Gastroesophageal sphincter (tissue), 4 donors: ENCODE data around the gene KRTAP5-8. TPM values are rescaled to one million over a fixed set of nuclear protein-coding genes. Genes with fewer than 3 reads are reported as not detected.
"Not testable (repeated sequence)": the region's sequence is repeated elsewhere in the genome, so short reads cannot be mapped to it uniquely, and the experiment has no call there.

Source experiments
- ATAC-seq: fragments of 150-250 bp; one replicate; pipeline ENCODE4 v1.9.1; 2016; ENCODE audit warnings: mild to moderate bottlenecking, moderate library complexity
- H3K27ac ChIP-seq, 4 donors: fragments of 200-600 bp; sonication (generic) in 3 of 4; 1 replicate in 3 of 4; 2 replicates in 1 of 4; pipeline ENCODE4 v1.5.1; 2016 to 2019
- H3K27me3 ChIP-seq: fragments of 200-600 bp; sonication (generic); one replicate; pipeline ENCODE4 v1.5.1; 2019
- H3K36me3 ChIP-seq, 2 donors: fragments of 200-600 bp; sonication (generic); one replicate each; pipeline ENCODE4 v1.5.1; 2019; ENCODE audit warnings: control low read depth in 1 of 2
- H3K4me1 ChIP-seq, 3 donors: fragments of 200-600 bp; sonication (generic); 1 replicate in 2 of 3; 2 replicates in 1 of 3; pipeline ENCODE4 v1.5.1; 2016 to 2019; ENCODE audit warnings: control low read depth in 2 of 3
- H3K4me3 ChIP-seq, 2 donors: fragments of 200-600 bp; sonication (generic); one replicate each; pipeline ENCODE4 v1.5.1; 2019; ENCODE audit warnings: mild to moderate bottlenecking in 1 of 2, moderate library complexity in 1 of 2
- H3K9me3 ChIP-seq, 3 donors: fragments of 200-600 bp; sonication (generic); one replicate each; pipeline ENCODE4 v1.5.1; 2017 to 2019; ENCODE audit warnings: control low read depth in 2 of 3
- EP300 ChIP-seq: sonication (generic); formaldehyde crosslinking; IDR thresholded peaks from one replicate; pipeline ENCODE4 v1.6.1; 2017; ENCODE audit warnings: antibody characterized with exemption, mild to moderate bottlenecking
- POLR2A ChIP-seq, 2 donors: fragments of 450-650 bp; IDR thresholded peaks; one replicate each; pipeline ENCODE4 v1.6.1; 2017; ENCODE audit warnings: antibody characterized with exemption in 2 of 2, mild to moderate bottlenecking in 2 of 2, moderate library complexity in 1 of 2
- POLR2AphosphoS5 ChIP-seq: sonication (generic); formaldehyde crosslinking; IDR thresholded peaks from one replicate; pipeline ENCODE4 v1.6.1; 2017; ENCODE audit warnings: antibody characterized with exemption
- WGBS, 2 donors: methylation state at CpG; one replicate each; pipeline ENCODE4 v1.1.5; 2018; ENCODE audit warnings: low coverage in 1 of 2; 5-methylcytosine and 5-hydroxymethylcytosine counted together
- total RNA-seq, 4 donors: library from RNA; depleted of rRNA; stranded (reverse); fragments of >200 nt; gene quantifications; one replicate each; pipeline ENCODE4 v1.1.0, GENCODE V29; 2016
- TF ChIP-seq, protein P1 (sequence below), 4 experiments: fragments of 200-600 bp in 2 of 4; fragments of 450-650 bp in 2 of 4; sonication (generic) in 1 of 4; IDR thresholded peaks; one replicate each; pipeline ENCODE4 v1.5.1; 2017 to 2019; ENCODE audit warnings: antibody characterized with exemption in 4 of 4, mild to moderate bottlenecking in 2 of 4, moderate library complexity in 2 of 4

The KRTAP5-8 gene
- total RNA-seq, 4 donors from 2014 or later = 0.27 TPM; not detected in 3

DNA sequence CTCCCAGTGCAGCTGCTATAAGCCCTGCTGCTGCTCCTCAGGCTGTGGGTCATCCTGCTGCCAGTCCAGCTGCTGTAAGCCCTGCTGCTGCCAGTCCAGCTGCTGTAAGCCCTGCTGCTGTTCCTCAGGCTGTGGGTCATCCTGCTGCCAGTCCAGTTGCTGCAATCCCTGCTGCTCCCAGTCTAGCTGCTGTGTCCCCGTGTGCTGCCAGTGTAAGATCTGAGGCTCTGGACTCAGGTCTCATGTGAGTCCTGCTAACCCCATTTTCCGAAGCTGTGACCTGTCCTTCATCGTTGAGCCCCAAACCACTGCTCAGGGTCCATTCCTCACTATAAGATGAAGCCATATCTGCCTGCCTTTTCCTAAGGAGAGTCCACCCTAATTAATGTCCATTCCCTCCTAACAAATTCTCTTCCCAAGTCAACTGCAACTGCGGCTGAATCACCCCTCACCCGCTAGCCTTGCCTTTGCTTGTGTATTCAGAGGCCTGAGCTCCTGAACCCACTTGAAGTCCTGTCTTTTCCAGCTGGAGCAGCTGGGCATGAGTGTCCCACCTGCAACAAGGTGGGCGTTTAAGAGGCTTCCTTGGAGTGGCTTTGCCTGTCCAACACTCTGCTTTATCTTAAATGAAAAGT, 10.1 kb upstream of the KRTAP5-8 start:
- 71 to 93% methylated on average over 3 to 6 of the region's 6 CpGs for WGBS, 2 donors
- Histone ChIP-seq H3K9me3 (peaks cover 0 to 10% (median 0%) of the 10 kb centered on the region in 3 donors), H3K4me1 (no peaks in the 10 kb centered on the region), H3K4me3 (no peak overlapping the region), H3K36me3 (no peaks in the 10 kb centered on the region), H3K27ac (no peak overlapping the region), H3K27me3 (peaks cover 6% of the 10 kb centered on the region)
- no peak for TF ChIP-seq EP300
- TF ChIP-seq, protein P1, sequence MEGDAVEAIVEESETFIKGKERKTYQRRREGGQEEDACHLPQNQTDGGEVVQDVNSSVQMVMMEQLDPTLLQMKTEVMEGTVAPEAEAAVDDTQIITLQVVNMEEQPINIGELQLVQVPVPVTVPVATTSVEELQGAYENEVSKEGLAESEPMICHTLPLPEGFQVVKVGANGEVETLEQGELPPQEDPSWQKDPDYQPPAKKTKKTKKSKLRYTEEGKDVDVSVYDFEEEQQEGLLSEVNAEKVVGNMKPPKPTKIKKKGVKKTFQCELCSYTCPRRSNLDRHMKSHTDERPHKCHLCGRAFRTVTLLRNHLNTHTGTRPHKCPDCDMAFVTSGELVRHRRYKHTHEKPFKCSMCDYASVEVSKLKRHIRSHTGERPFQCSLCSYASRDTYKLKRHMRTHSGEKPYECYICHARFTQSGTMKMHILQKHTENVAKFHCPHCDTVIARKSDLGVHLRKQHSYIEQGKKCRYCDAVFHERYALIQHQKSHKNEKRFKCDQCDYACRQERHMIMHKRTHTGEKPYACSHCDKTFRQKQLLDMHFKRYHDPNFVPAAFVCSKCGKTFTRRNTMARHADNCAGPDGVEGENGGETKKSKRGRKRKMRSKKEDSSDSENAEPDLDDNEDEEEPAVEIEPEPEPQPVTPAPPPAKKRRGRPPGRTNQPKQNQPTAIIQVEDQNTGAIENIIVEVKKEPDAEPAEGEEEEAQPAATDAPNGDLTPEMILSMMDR (IDR thresholded peaks at IDR 0.05) = no peak
- TF ChIP-seq POLR2AphosphoS5 = no peak
- no peak for TF ChIP-seq POLR2A (IDR thresholded peaks at IDR 0.05)
- no peak for ATAC-seq

GRCh38 chr11:71530602-71531001, 7.2 kb upstream of the KRTAP5-8 start:
- H3K27me3 ChIP-seq = peaks cover 2% of the 10 kb centered on the region
- H3K4me1 ChIP-seq = no peaks in the 10 kb centered on the region
- WGBS, 2 donors = 79% methylated on average over 11 of the region's 11 CpGs; no CpG with 5 or more reads in 1 of the 2 donors
- H3K4me3 ChIP-seq = no peak overlapping the region
- no peak for ATAC-seq
- H3K36me3 ChIP-seq = no peaks in the 10 kb centered on the region
- no peak overlapping the region for H3K27ac ChIP-seq
- no peak for TF ChIP-seq EP300
- TF ChIP-seq, protein P1 (IDR thresholded peaks at IDR 0.05) = no peak
- H3K9me3 ChIP-seq = peaks cover 0 to 3% (median 0%) of the 10 kb centered on the region in 3 donors

DNA sequence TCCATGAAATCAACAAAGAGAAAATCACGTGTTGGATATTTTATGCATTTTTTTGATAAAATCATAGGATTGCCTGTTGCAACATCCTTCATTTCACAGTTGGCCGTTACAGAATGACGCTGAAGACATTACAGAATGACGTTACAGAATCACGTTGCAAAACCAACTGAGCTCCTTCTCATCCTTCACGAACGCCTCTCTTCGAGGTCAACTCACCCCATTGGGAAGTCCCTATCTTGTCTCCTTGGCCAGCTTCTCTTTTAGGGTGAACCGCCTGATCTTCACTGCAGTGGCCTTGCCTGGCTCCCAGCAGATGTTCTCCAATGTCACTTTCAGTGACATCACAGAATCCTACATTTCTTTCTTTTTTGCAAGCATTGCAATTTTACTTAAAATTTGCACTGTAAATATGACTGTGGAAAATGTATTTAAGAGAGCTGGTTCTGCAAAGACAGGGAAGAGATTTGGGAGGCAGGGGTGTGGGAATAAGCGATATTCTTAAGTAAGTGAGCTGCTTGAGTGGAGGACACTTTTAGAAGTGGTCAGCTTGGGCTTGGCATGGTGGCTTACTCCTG, 5.7 kb upstream of the KRTAP5-8 start:
- no peaks in the 10 kb centered on the region for H3K27me3 ChIP-seq
- H3K9me3 ChIP-seq = no peaks in the 10 kb centered on the region
- no peaks in the 10 kb centered on the region for H3K4me1 ChIP-seq
- no peak overlapping the region for H3K4me3 ChIP-seq
- no peak for ATAC-seq
- no peak for TF ChIP-seq POLR2A (IDR thresholded peaks at IDR 0.05)
- no peak for TF ChIP-seq POLR2AphosphoS5
- no peak for TF ChIP-seq EP300
- TF ChIP-seq, protein P1 (IDR thresholded peaks at IDR 0.05) = no peak
- WGBS, 2 donors = 74 to 77% methylated on average over 10 of the region's 10 CpGs
- H3K36me3 ChIP-seq = no peaks in the 10 kb centered on the region
- H3K27ac ChIP-seq = no peak overlapping the region

- H3K9me3 ChIP-seq, H3K27ac ChIP-seq, H3K4me1 ChIP-seq, H3K36me3 ChIP-seq, ATAC-seq, H3K27me3 ChIP-seq, H3K4me3 ChIP-seq: not testable (repeated sequence)
- WGBS, 2 donors = 69 to 80% methylated on average over 8 to 14 of the region's 17 CpGs
Measured at GRCh38 chr11:71534711-71535608, 2.9 kb upstream of the KRTAP5-8 start.

DNA sequence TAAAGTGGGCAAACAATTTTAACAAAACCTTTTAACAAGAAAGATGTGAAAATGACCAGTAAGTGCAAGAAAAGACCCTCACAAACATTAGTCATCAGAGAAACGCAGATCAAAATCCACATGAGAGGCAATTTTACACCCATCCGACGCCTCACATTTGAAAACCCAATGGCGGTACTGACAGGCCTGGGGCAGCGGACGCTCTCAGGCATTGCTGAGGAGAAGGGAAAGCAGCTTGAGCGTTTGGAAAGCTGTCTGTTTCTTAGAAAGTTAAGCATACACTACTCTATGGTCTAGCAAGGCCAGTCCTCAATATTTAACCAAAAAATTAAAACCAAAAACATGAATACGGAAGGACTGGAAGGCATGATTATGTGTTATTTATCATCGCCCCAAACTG, 2.0 kb upstream of the KRTAP5-8 start:
- no peaks in the 10 kb centered on the region for H3K36me3 ChIP-seq
- no peaks in the 10 kb centered on the region for H3K4me1 ChIP-seq
- TF ChIP-seq, protein P1 (IDR thresholded peaks at IDR 0.05) = no peak
- no peak overlapping the region for H3K27ac ChIP-seq
- no peak for ATAC-seq
- 82 to 86% methylated on average over 8 to 9 of the region's 9 CpGs for WGBS, 2 donors
- H3K27me3 ChIP-seq = no peaks in the 10 kb centered on the region
- no peaks in the 10 kb centered on the region for H3K9me3 ChIP-seq
- H3K4me3 ChIP-seq = no peak overlapping the region
